H1 (cell line): ENCODE results near the gene TEX11. TPM values are rescaled to one million over a fixed set of nuclear protein-coding genes. Genes with fewer than 3 reads are reported as not detected.

Experiments used
- CTCF ChIA-PET: fragments of 300-600 bp; sonication (Branson Sonifier 250); formaldehyde crosslinking; loops from one replicate; lab custom pipeline; 2021; ENCODE audit not compliant: partially characterized antibody; lab: Charles Lee
- POLR2A ChIA-PET: fragments of 300-600 bp; sonication (Branson Sonifier 250); formaldehyde crosslinking; loops from one replicate; lab custom pipeline; 2021; ENCODE audit warnings: inconsistent platforms; ENCODE audit not compliant: partially characterized antibody; lab: Charles Lee
- DNase-seq, 2 experiments: peaks; one replicate each; pipeline versions ENCODE4 v3.0.0 to v3.0.0-alpha.2; 2010 to 2022; ENCODE audit warnings: low spot score in 2 of 2, low read depth in 1 of 2, mixed read lengths in 1 of 2
- FAIRE-seq: peaks from 2 replicates; lab custom pipeline; 2011; peaks lifted over from hg19 to GRCh38; lab: Jason Lieb, UNC
- H2AFZ ChIP-seq: 2 replicates; pipeline ENCODE4 v1.8.1; 2012; ENCODE audit warnings: low read length, inconsistent platforms
- H2AK5ac ChIP-seq: 2 replicates; pipeline ENCODE4 v1.6.1; 2013; ENCODE audit warnings: low read depth, low read length
- H2BK120ac ChIP-seq: replicated peaks from 2 replicates; pipeline ENCODE3; 2013; ENCODE audit warnings: low read depth, low read length, inconsistent platforms
- H2BK12ac ChIP-seq: 2 replicates; pipeline ENCODE4 v1.6.1; 2013; ENCODE audit warnings: low read depth, low read length
- H2BK15ac ChIP-seq: 2 replicates; pipeline ENCODE4 v1.6.1; 2013; ENCODE audit warnings: low read length
- H2BK20ac ChIP-seq: 2 replicates; pipeline ENCODE4 v1.6.1; 2013; ENCODE audit warnings: low read length
- H2BK5ac ChIP-seq: 2 replicates; pipeline ENCODE4 v1.6.1; 2013; ENCODE audit warnings: low read depth, low read length
- H3K14ac ChIP-seq: 2 replicates; pipeline ENCODE4 v1.6.1; 2013; ENCODE audit warnings: inconsistent platforms; ENCODE audit not compliant: insufficient read length
- H3K18ac ChIP-seq: 2 replicates; pipeline ENCODE4 v1.6.1; 2013; ENCODE audit warnings: low read length; ENCODE audit errors: extremely low read depth
- H3K23ac ChIP-seq: 2 replicates; pipeline ENCODE4 v1.6.1; 2013; ENCODE audit warnings: inconsistent platforms; ENCODE audit not compliant: insufficient read length
- H3K23me2 ChIP-seq: 2 replicates; pipeline ENCODE4 v1.6.1; 2013; ENCODE audit warnings: low read depth, low read length
- H3K27ac ChIP-seq: 2 replicates; pipeline ENCODE4 v1.6.1; 2011; ENCODE audit warnings: low read depth, low read length, inconsistent platforms
- H3K27me3 ChIP-seq, 4 experiments: replicated peaks in 1 of 4; 1 replicate in 1 of 4; 2 replicates in 3 of 4; pipeline versions ENCODE4 v1.6.1 to v1.8.1; 2011 to 2013; ENCODE audit warnings: low read length in 3 of 4, mild to moderate bottlenecking in 3 of 4, inconsistent platforms in 2 of 4, mixed read lengths in 2 of 4, moderate library complexity in 1 of 4; ENCODE audit not compliant: control insufficient read depth in 3 of 4, insufficient read depth in 3 of 4; ENCODE audit errors: extremely low read depth in 1 of 4
- H3K36me3 ChIP-seq, 4 experiments: 2 replicates each; pipeline versions ENCODE4 v1.6.1 to v1.8.1; 2011 to 2013; ENCODE audit warnings: mild to moderate bottlenecking in 4 of 4, low read length in 3 of 4, moderate library complexity in 2 of 4, control low read depth in 1 of 4, inconsistent platforms in 1 of 4; ENCODE audit not compliant: insufficient read depth in 4 of 4, control insufficient read depth in 2 of 4
- H3K4ac ChIP-seq: replicated peaks from 2 replicates; pipeline ENCODE3; 2013; ENCODE audit warnings: low read length, low read depth, mixed read lengths, inconsistent platforms; ENCODE audit not compliant: insufficient read length
- H3K4me1 ChIP-seq, 4 experiments: replicated peaks in 1 of 4; 1 replicate in 1 of 4; 2 replicates in 3 of 4; pipeline versions ENCODE4 v1.6.1 to v1.8.1; 2011 to 2013; ENCODE audit warnings: low read length in 3 of 4, inconsistent platforms in 2 of 4, mixed read lengths in 1 of 4; ENCODE audit not compliant: insufficient read depth in 4 of 4, control insufficient read depth in 3 of 4
- H3K4me2 ChIP-seq, 2 experiments: 2 replicates each; pipeline versions ENCODE4 v1.6.1 to v1.8.1; 2011 to 2013; ENCODE audit warnings: low read depth in 2 of 2, low read length in 2 of 2, control low read depth in 1 of 2, inconsistent platforms in 1 of 2, mild to moderate bottlenecking in 1 of 2; ENCODE audit not compliant: insufficient read depth in 1 of 2
- H3K4me3 ChIP-seq, 4 experiments: fragments of 200-600, 300-600 bp in 1 of 4; sonication (generic), shearing (Covaris generic), sonication (Bioruptor Twin) in 1 of 4; 2 replicates each; pipeline versions ENCODE4 v1.5.1 to v1.8.1; 2011 to 2016; ENCODE audit warnings: low read length in 4 of 4, low read depth in 3 of 4, control low read depth in 2 of 4, inconsistent platforms in 2 of 4, mild to moderate bottlenecking in 2 of 4, mixed read lengths in 1 of 4, moderate library complexity in 1 of 4; ENCODE audit not compliant: insufficient read depth in 2 of 4; ENCODE audit errors: extremely low read depth in 1 of 4
- H3K56ac ChIP-seq: replicated peaks from 2 replicates; pipeline ENCODE3; 2013; ENCODE audit warnings: low read depth, mild to moderate bottlenecking, mixed read lengths, low read length, inconsistent platforms; ENCODE audit not compliant: insufficient read length
- H3K79me1 ChIP-seq: 2 replicates; pipeline ENCODE4 v1.6.1; 2013; ENCODE audit warnings: low read depth, low read length, control low read depth
- H3K79me2 ChIP-seq, 2 experiments: 2 replicates each; pipeline versions ENCODE4 v1.6.1 to v1.8.1; 2012 to 2013; ENCODE audit warnings: low read length in 2 of 2, mild to moderate bottlenecking in 2 of 2, inconsistent platforms in 1 of 2; ENCODE audit not compliant: insufficient read depth in 2 of 2, control insufficient read depth in 1 of 2
- H3K9ac ChIP-seq, 4 experiments: replicated peaks in 1 of 4; 1 replicate in 1 of 4; 2 replicates in 3 of 4; pipeline versions ENCODE4 v1.6.1 to v1.8.1; 2011 to 2013; ENCODE audit warnings: low read depth in 3 of 4, low read length in 3 of 4, control low read depth in 2 of 4, mild to moderate bottlenecking in 2 of 4, moderate library complexity in 2 of 4, inconsistent platforms in 1 of 4; ENCODE audit errors: extremely low read depth in 1 of 4
- H3K9me3 ChIP-seq, 2 experiments: 2 replicates each; pipeline versions ENCODE4 v1.6.1 to v1.8.1; 2012 to 2013; ENCODE audit warnings: mild to moderate bottlenecking in 2 of 2, moderate library complexity in 2 of 2, control low read depth in 1 of 2, inconsistent platforms in 1 of 2, low read depth in 1 of 2, low read length in 1 of 2, mixed read lengths in 1 of 2; ENCODE audit not compliant: insufficient read depth in 2 of 2
- H4K20me1 ChIP-seq, 2 experiments: replicated peaks in 1 of 2; 2 replicates each; pipeline versions ENCODE3 to v1.8.1; 2011 to 2013; ENCODE audit warnings: inconsistent platforms in 2 of 2, low read length in 2 of 2, mild to moderate bottlenecking in 1 of 2; ENCODE audit not compliant: insufficient read depth in 2 of 2, control insufficient read depth in 1 of 2
- H4K5ac ChIP-seq: 2 replicates; pipeline ENCODE4 v1.6.1; 2013; ENCODE audit warnings: low read length, low read depth, mixed read lengths, inconsistent platforms; ENCODE audit not compliant: insufficient read length
- H4K8ac ChIP-seq: 2 replicates; pipeline ENCODE4 v1.8.0; 2013; ENCODE audit warnings: mild to moderate bottlenecking, moderate library complexity, low read length, inconsistent platforms; ENCODE audit not compliant: insufficient read depth; ENCODE audit errors: extremely low read depth
- H4K91ac ChIP-seq: replicated peaks from 2 replicates; pipeline ENCODE3; 2013; ENCODE audit warnings: low read length, mixed read lengths, inconsistent platforms; ENCODE audit not compliant: insufficient read length
- ATF2 ChIP-seq: IDR thresholded peaks from 2 replicates; pipeline ENCODE4 v1.6.1; 2012; ENCODE audit warnings: low read length, inconsistent platforms
- BRCA1 ChIP-seq: IDR thresholded peaks from 2 replicates; pipeline ENCODE4 v1.6.1; 2012; ENCODE audit warnings: low read depth, low read length, improper control_type of control experiment
- CBX8 ChIP-seq: fragments of 300-800, 300-1000 bp; sonication (generic); IDR thresholded peaks from 2 replicates; pipeline ENCODE4 v1.7.1; 2016; ENCODE audit warnings: low read depth, low read length, borderline replicate concordance
- EGR1 ChIP-seq: IDR thresholded peaks from 2 replicates; pipeline ENCODE4 v1.6.1; 2011; ENCODE audit warnings: low read depth, low read length, borderline replicate concordance
- HDAC2 ChIP-seq, 2 experiments: fragments of 300-600 bp in 1 of 2; sonication (generic) in 1 of 2; IDR thresholded peaks; 2 replicates each; pipeline ENCODE4 v1.6.1; 2011 to 2012; ENCODE audit warnings: low read depth in 2 of 2, low read length in 2 of 2, mild to moderate bottlenecking in 2 of 2, moderate library complexity in 2 of 2, borderline replicate concordance in 1 of 2, inconsistent platforms in 1 of 2
- KDM4A ChIP-seq: IDR thresholded peaks from one replicate; pipeline ENCODE4 v1.7.1; 2012; ENCODE audit warnings: low read depth, mild to moderate bottlenecking, moderate library complexity, low read length, inconsistent platforms; ENCODE audit not compliant: severe bottlenecking
- NANOG ChIP-seq: IDR thresholded peaks from 2 replicates; pipeline ENCODE4 v1.6.1; 2011; ENCODE audit warnings: low read length, low read depth, mild to moderate bottlenecking, inconsistent platforms; ENCODE audit not compliant: insufficient read depth, poor library complexity, severe bottlenecking
- RXRA ChIP-seq: IDR thresholded peaks from 2 replicates; pipeline ENCODE4 v1.6.1; 2011; ENCODE audit warnings: low read depth, mild to moderate bottlenecking, low read length, moderate library complexity; ENCODE audit not compliant: insufficient read depth
- TAF7 ChIP-seq: optimal IDR thresholded peaks from 2 replicates; pipeline ENCODE3; 2011; ENCODE audit warnings: low read depth, mild to moderate bottlenecking, inconsistent platforms, low read length, moderate library complexity, borderline replicate concordance
- TEAD4 ChIP-seq: IDR thresholded peaks from 2 replicates; pipeline ENCODE4 v1.6.1; 2012; ENCODE audit warnings: low read depth, low read length, inconsistent platforms, mixed read lengths
- ZNF274 ChIP-seq: IDR thresholded peaks from 2 replicates; pipeline ENCODE4 v1.7.0; 2012; ENCODE audit warnings: low read length, borderline replicate concordance; ENCODE audit errors: extremely low read depth
- WGBS, 2 experiments: shearing (Covaris generic) in 1 of 2; methylation state at CpG; one replicate each; pipeline versions ENCODE4 v1.1.6 to v1.1.7; 2013 to 2015; ENCODE audit warnings: low lambda C conversion rate in 2 of 2, mixed read lengths in 2 of 2, inconsistent platforms in 1 of 2, low coverage in 1 of 2, missing lambda C conversion rate in 1 of 2; ENCODE audit not compliant: insufficient replicate concordance in 2 of 2, insufficient coverage in 1 of 2, insufficient read length in 1 of 2; ENCODE audit errors: extremely low coverage in 1 of 2, missing lambda C conversion rate in 1 of 2; 5-methylcytosine and 5-hydroxymethylcytosine counted together
- polyA plus RNA-seq, 7 experiments: library from polyadenylated mRNA; depleted of rRNA in 3 of 7; stranded (reverse) in 5 of 7; unstranded in 2 of 7; fragments of >200 nt in 5 of 7; fragments of 200-250 nt in 2 of 7; gene quantifications; 1 replicate in 5 of 7; 2 replicates in 1 of 7; 4 replicates in 1 of 7; pipeline versions ENCODE4 v1.2.1 to v1.2.3, GENCODE V29; 2011 to 2013; ENCODE audit warnings: missing spikeins in 2 of 7, mixed read lengths in 2 of 7
- total RNA-seq: library from RNA; stranded (reverse); fragmentation: NEBNext Ultra II Directional; extraction: Animal tissue kit (Norgen Biotek cat#: 25700); gene quantifications from 2 replicates; pipeline ENCODE4 v1.2.1, GENCODE V29; 2021

The TEX11 gene
- total and polyA plus RNA-seq, 2 of the 8 experiments (the other 6 are each of a cell fraction or from before 2014, with no cell fraction given): 0.11 to 0.74 TPM

DNA sequence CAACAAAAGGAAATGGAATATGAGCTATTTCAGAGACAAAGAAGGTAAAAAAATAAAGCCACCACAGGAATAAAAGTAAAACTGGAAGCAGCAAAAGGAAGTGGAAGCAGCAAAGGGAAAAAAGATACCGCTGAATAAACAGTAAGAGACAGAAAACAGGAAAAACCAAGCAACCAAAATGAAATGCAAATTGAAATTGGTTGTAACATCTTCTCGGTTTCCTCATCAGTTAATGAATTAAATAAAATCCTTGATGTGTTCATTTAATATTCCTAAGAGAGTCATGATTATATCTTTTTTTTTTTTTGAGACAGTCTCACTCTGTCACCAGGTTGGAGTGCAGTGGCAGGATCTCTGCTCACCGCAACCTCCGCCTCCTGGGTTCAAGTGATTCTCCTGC lies 331.1 kb downstream of the TEX11 start:
- no peak overlapping the region for H3K56ac ChIP-seq
- H4K5ac ChIP-seq: no peak overlapping the region
- 76% methylated on average over 4 of the region's 4 CpGs; no CpG with 5 or more reads in 1 of the 2 experiments for WGBS, 2 experiments
- DNase-seq (no peak), FAIRE-seq (no peak)
- no peak overlapping the region for H2BK120ac ChIP-seq
- POLR2A ChIA-PET: no interaction called here
- no peak overlapping the region for H4K8ac ChIP-seq
- no peaks in the 10 kb centered on the region for H3K79me2 ChIP-seq
- H3K4me3 ChIP-seq: no peak overlapping the region
- no peaks in the 10 kb centered on the region for H3K9me3 ChIP-seq
- TF ChIP-seq NANOG: no peak
- no peak for TF ChIP-seq CBX8
- no peak for TF ChIP-seq EGR1
- TF ChIP-seq BRCA1: no peak
- TF ChIP-seq TEAD4: no peak
- no peak for TF ChIP-seq ZNF274
- TF ChIP-seq ATF2: no peak
- no peak for TF ChIP-seq TAF7
- TF ChIP-seq HDAC2 (IDR thresholded peaks at IDR 0.05; ENCODE audit: borderline replicate concordance in 1 of 2, low read depth in 2 of 2, low read length in 2 of 2): no peak
- TF ChIP-seq RXRA: no peak
- TF ChIP-seq KDM4A: no peak
- H3K23me2 ChIP-seq: no peaks in the 10 kb centered on the region
- H2BK12ac ChIP-seq: no peak overlapping the region
- no peak overlapping the region for H3K18ac ChIP-seq
- H3K4me1 ChIP-seq: no peaks in the 10 kb centered on the region
- H2BK15ac ChIP-seq: no peak overlapping the region
- H3K4me2 ChIP-seq: no peak overlapping the region
- H4K20me1 ChIP-seq: no peaks in the 10 kb centered on the region
- no peak overlapping the region for H2BK20ac ChIP-seq
- H3K36me3 ChIP-seq: no peaks in the 10 kb centered on the region
- H3K14ac ChIP-seq: no peak overlapping the region
- H3K9ac ChIP-seq: no peak overlapping the region
- H3K27me3 ChIP-seq: no peaks in the 10 kb centered on the region
- CTCF ChIA-PET: no interaction called here
- no peak overlapping the region for H2AFZ ChIP-seq
- no peak overlapping the region for H3K27ac ChIP-seq
- no peak overlapping the region for H2AK5ac ChIP-seq
- H4K91ac ChIP-seq: no peak overlapping the region
- no peaks in the 10 kb centered on the region for H3K79me1 ChIP-seq
- no peak overlapping the region for H3K23ac ChIP-seq
- no peak overlapping the region for H3K4ac ChIP-seq
- H2BK5ac ChIP-seq: no peak overlapping the region
